ENCODE data around the gene ZMYND8. TPM values are rescaled to one million over a fixed set of nuclear protein-coding genes. Genes with fewer than 3 reads are reported as not detected.

ZMYND8 gene
- total and polyA plus RNA-seq, 10 of the 15 experiments (the other 5 are each of a cell fraction or from before 2014, with no cell fraction given), result 12.9 to 54.8 (median 23.1) TPM

DNA sequence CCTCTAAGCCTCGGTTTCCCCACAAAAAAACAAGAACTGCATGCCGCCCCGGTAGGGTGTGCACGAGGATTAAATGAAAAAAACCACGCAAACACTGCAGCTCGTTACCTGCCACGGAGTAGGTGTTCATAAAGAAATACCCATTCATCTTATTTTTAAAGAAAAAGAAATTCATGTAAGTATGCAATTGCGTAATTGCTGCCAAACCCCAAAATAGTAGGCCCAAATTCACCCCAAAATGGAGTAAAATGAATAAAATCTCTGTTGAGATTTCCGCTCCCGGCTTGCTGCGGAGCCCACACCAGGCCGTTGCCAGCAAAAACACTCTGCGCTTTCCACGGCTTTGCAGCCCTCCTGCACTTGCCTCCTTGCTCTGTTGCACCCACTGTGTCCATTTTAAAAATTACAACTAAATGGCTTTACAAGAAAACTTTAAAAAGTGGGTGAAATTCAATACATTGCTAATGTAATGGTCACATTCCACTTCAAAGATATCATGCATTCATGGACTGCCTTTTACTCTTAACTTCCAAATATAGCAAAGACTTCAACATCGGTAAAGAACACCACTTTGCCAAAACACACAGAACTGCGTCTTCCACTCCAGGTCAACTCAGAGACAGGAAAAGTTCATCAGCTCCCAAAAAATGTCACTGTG is 125.0 kb downstream of the ZMYND8 start:
- H3K27ac ChIP-seq (ENCODE audit: control insufficient read depth, insufficient read depth), result no peak overlapping the region
- no TSS peak for BruUV-seq (replicated peaks)
- H3K4me3 ChIP-seq, result no peak overlapping the region
- RAD21 ChIA-PET (ENCODE audit: unreplicated experiment), result no interaction called here
- WGBS (ENCODE audit: insufficient coverage, insufficient replicate concordance, low lambda C conversion rate, missing lambda C conversion rate), result 98% methylated on average over 16 of the region's 16 CpGs
- SMC1A ChIA-PET (ENCODE audit: uncharacterized antibody, unreplicated experiment), result interaction anchor here (1.3 kb wide), 1 partner anchor 392 kb away, joined by 3 read pairs; no protein-coding TSS in a partner anchor
- no peak overlapping the region for H2AFZ ChIP-seq (ENCODE audit: control insufficient read depth, low read depth, low read length)
- in situ Hi-C loops (cut with MboI) (no loop called here), intact Hi-C loops (cut with micrococcal nuclease; ENCODE audit: unreplicated experiment) (no loop called here)
- FAIRE-seq, result no peak
- CTCF ChIA-PET, result interaction anchor here (1.1 to 4.1 kb wide), 2 partner anchors 26 to 153 kb away, joined by 3 to 18 read pairs; no protein-coding TSS in a partner anchor
- H3K36me3 ChIP-seq (ENCODE audit: control insufficient read depth in 2 of 2, insufficient read depth in 2 of 2, low read length in 1 of 2), result peaks cover 30 to 47% of the 10 kb centered on the region in 2 experiments
- no peaks in the 10 kb centered on the region for H4K20me1 ChIP-seq (ENCODE audit: control insufficient read depth, insufficient read depth)
- peaks cover 5% of the 10 kb centered on the region; the same call in 1 of the 2 replicates for H3K4me1 ChIP-seq (ENCODE audit: control insufficient read depth, insufficient read depth, low read length)
- ATAC-seq, result no peak
- H3K9me3 ChIP-seq (replicated peaks; ENCODE audit: control insufficient read depth, insufficient read depth, low read length), result no peaks in the 10 kb centered on the region; the same call in 2 of the 3 replicates
- no peak overlapping the region for H3K9ac ChIP-seq (ENCODE audit: control insufficient read depth, insufficient read depth, low read length)
- no peaks in the 10 kb centered on the region for H3K27me3 ChIP-seq (replicated peaks in 1 of 2; ENCODE audit: control insufficient read depth in 2 of 2, insufficient read depth in 2 of 2, low read length in 1 of 2)
- no peak for TF ChIP-seq CHD4 (IDR thresholded peaks at IDR 0.05)
- TF ChIP-seq NFXL1 (IDR thresholded peaks at IDR 0.05; ENCODE audit: borderline replicate concordance), result 0 out of 2 replicates have a peak, but pooled peaks have one; percentile 5
- H3K79me2 ChIP-seq (ENCODE audit: control insufficient read depth, insufficient read depth, low read length), result no peaks in the 10 kb centered on the region; the same call in 1 of the 2 replicates
- no peak for DNase-seq (ENCODE audit: low read depth, low spot score)
- H3K4me2 ChIP-seq (ENCODE audit: control insufficient read depth, insufficient read depth), result no peak overlapping the region
- POLR2A ChIA-PET, result interaction anchor here (1.2 kb wide), 1 partner anchor 43 kb away, joined by 3 read pairs; no protein-coding TSS in a partner anchor

DNA sequence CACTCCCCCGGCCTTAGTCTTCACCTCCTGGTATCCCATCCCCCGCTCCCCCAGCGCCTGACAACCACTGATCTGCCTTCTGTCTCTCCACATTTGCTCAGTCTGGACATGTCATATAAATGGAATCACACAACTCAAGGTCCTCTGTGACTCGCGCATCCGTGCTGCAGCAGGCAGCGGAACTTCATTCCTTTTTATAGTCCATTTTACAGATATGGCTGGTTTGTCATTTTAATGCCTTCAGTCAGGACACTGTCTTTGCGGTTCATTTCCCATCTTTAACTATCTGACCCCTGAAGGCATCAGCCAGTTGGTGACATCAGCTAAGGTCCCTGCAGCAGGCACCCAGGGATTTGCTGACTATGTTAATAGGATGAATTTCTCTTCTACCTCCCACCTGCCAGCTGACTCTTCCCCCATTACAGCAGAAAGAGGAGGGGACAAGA is 125.7 kb downstream of the ZMYND8 start:
- Histone ChIP-seq H3K4me3 (no peak overlapping the region), H3K4me1 (ENCODE audit: control insufficient read depth, insufficient read depth, low read length) (peaks cover 5% of the 10 kb centered on the region; the same call in 1 of the 2 replicates), H3K4me2 (ENCODE audit: control insufficient read depth, insufficient read depth) (no peak overlapping the region), H3K27ac (ENCODE audit: control insufficient read depth, insufficient read depth) (no peak overlapping the region), H2AFZ (ENCODE audit: control insufficient read depth, low read depth, low read length) (no peak overlapping the region), H3K9ac (ENCODE audit: control insufficient read depth, insufficient read depth, low read length) (no peak overlapping the region), H3K9me3 (replicated peaks; ENCODE audit: control insufficient read depth, insufficient read depth, low read length) (no peaks in the 10 kb centered on the region; the same call in 2 of the 3 replicates), H4K20me1 (ENCODE audit: control insufficient read depth, insufficient read depth) (no peaks in the 10 kb centered on the region), H3K79me2 (ENCODE audit: control insufficient read depth, insufficient read depth, low read length) (no peaks in the 10 kb centered on the region; the same call in 1 of the 2 replicates), H3K27me3 (replicated peaks in 1 of 2; ENCODE audit: control insufficient read depth in 2 of 2, insufficient read depth in 2 of 2, low read length in 1 of 2) (no peaks in the 10 kb centered on the region), H3K36me3 (ENCODE audit: control insufficient read depth in 2 of 2, insufficient read depth in 2 of 2, low read length in 1 of 2) (peaks cover 28 to 41% of the 10 kb centered on the region in 2 experiments)
- DNase-seq (ENCODE audit: low read depth, low spot score) (no peak), ATAC-seq (no peak), FAIRE-seq (no peak)
- TF ChIP-seq, protein P1, sequence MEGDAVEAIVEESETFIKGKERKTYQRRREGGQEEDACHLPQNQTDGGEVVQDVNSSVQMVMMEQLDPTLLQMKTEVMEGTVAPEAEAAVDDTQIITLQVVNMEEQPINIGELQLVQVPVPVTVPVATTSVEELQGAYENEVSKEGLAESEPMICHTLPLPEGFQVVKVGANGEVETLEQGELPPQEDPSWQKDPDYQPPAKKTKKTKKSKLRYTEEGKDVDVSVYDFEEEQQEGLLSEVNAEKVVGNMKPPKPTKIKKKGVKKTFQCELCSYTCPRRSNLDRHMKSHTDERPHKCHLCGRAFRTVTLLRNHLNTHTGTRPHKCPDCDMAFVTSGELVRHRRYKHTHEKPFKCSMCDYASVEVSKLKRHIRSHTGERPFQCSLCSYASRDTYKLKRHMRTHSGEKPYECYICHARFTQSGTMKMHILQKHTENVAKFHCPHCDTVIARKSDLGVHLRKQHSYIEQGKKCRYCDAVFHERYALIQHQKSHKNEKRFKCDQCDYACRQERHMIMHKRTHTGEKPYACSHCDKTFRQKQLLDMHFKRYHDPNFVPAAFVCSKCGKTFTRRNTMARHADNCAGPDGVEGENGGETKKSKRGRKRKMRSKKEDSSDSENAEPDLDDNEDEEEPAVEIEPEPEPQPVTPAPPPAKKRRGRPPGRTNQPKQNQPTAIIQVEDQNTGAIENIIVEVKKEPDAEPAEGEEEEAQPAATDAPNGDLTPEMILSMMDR (IDR thresholded peaks at IDR 0.05 in 2 of 3, conservative IDR thresholded peaks at IDR 0.05 in 1 of 3; ENCODE audit: control insufficient read depth in 2 of 3, extremely low read depth in 1 of 3, insufficient read depth in 1 of 3, low read depth in 3 of 3, low read length in 3 of 3), result no peak
- TF ChIP-seq NFXL1 (IDR thresholded peaks at IDR 0.05; ENCODE audit: borderline replicate concordance) (0 out of 2 replicates have a peak, but pooled peaks have one; percentile 16), ETV6 (conservative IDR thresholded peaks at IDR 0.05 in 1 of 2, IDR thresholded peaks at IDR 0.05 in 1 of 2; ENCODE audit: borderline replicate concordance in 1 of 2, low read depth in 1 of 2) (peak in 1 of 2 experiments; percentile 62; a peak in 1 of 4 replicates)
- in situ Hi-C loops (cut with MboI), result no loop called here
- 98% methylated on average over 8 of the region's 8 CpGs for WGBS (ENCODE audit: insufficient coverage, insufficient replicate concordance, low lambda C conversion rate, missing lambda C conversion rate)
- no TSS peak for BruUV-seq (replicated peaks)
- POLR2A ChIA-PET, result no interaction called here
- CTCF ChIA-PET, result interaction anchor here (0.6 to 3.2 kb wide), 2 partner anchors 32 to 153 kb away, joined by 3 to 13 read pairs; no protein-coding TSS in a partner anchor
- SMC1A ChIA-PET (ENCODE audit: uncharacterized antibody, unreplicated experiment), result no interaction called here
- RAD21 ChIA-PET (ENCODE audit: unreplicated experiment), result no interaction called here
- intact Hi-C loops (cut with micrococcal nuclease; ENCODE audit: unreplicated experiment), result no loop called here

Measured in GM12878 (cell line).